Left ventricle myocardium superior (tissue), 1 donor: Measurements from ENCODE around the gene TEF. TPM values are rescaled to one million over a fixed set of nuclear protein-coding genes. Genes with fewer than 3 reads are reported as not detected.

Experiments
- ATAC-seq: fragments of 200-7000 bp; cut with Tn5 transposase; one replicate; pipeline ENCODE4 v1.9.1; 2020; ENCODE audit warnings: mild to moderate bottlenecking, moderate library complexity
- DNase-seq: peaks from one replicate; pipeline ENCODE4 v3.0.0-alpha.2; 2020
- intact Hi-C: fragments of 100-400 bp; cut with micrococcal nuclease; formaldehyde crosslinking; loops from one replicate; pipeline ENCODE4 v1.11.0; 2022
- long read RNA-seq: library from polyadenylated mRNA; unstranded; transcript quantifications from one replicate; pipeline ENCODE4 v2.0.0, GENCODE V29; 2021
- total RNA-seq: library from RNA; stranded (reverse); fragmentation: NEBNext Ultra II Directional; extraction: Animal tissue kit (Norgen Biotek cat#: 25700); gene quantifications from one replicate; pipeline ENCODE4 v1.2.1, GENCODE V29; 2021
- donor health status: DM: no; HTN: yes; CAD: no; lungs with severe emphysema.

Gene TEF
- total RNA-seq, result 25.4 TPM
- long read RNA-seq, full-length matches to known transcripts, result 24 of 116 reads
- long read RNA-seq, partial matches to known transcripts, result 89 of 116 reads
- long read RNA-seq, other reads (novel, unspliced or antisense), result 3 of 116 reads

- intact Hi-C loops, result no loop called here
- ATAC-seq (peak; percentile 87), DNase-seq (peak; percentile 99)
Observed at GRCh38 chr22:41381329-41382097, at the start of gene TEF. TSS of gene TEF (plus strand) at chr22:41381942. CDS start at chr22:41382045, 103 bp downstream.

GRCh38 chr22:41332217-41332939, 49.4 kb upstream of the TEF start:
- intact Hi-C loops, result no loop called here

GRCh38 chr22:41333806-41334205, 47.9 kb upstream of the TEF start:
- intact Hi-C loops, result no loop called here
- no peak for ATAC-seq
- no peak for DNase-seq

More at GRCh38 chr22:41332217-41332939, 49.4 kb upstream of the TEF start:
- no peak for ATAC-seq
- DNase-seq, result no peak

GRCh38 chr22:41334215-41334614, 47.5 kb upstream of the TEF start:
- ATAC-seq (peak; percentile 65), DNase-seq (peak; percentile 47)
- intact Hi-C loops, result no loop called here

- ATAC-seq (peak; percentile 80), DNase-seq (peak; percentile 63)
- intact Hi-C loops, result no loop called here
Observed at GRCh38 chr22:41334951-41335635, 46.6 kb upstream of the TEF start.

- DNase-seq (no peak), ATAC-seq (no peak)
- intact Hi-C loops, result no loop called here
Observed at GRCh38 chr22:41338614-41339212, 43.0 kb upstream of the TEF start.

GRCh38 chr22:41339823-41340222, 41.9 kb upstream of the TEF start:
- intact Hi-C loops, result no loop called here
- ATAC-seq (no peak), DNase-seq (no peak)

GRCh38 chr22:41340357-41340756, 41.4 kb upstream of the TEF start:
- intact Hi-C loops, result no loop called here
- ATAC-seq (no peak), DNase-seq (no peak)

- no peak for DNase-seq
- intact Hi-C loops, result no loop called here
Observed at GRCh38 chr22:41341012-41341411, 40.7 kb upstream of the TEF start.

GRCh38 chr22:41341990-41342389, 39.8 kb upstream of the TEF start:
- DNase-seq (no peak), ATAC-seq (no peak)
- intact Hi-C loops, result no loop called here

More at GRCh38 chr22:41341012-41341411, 40.7 kb upstream of the TEF start:
- no peak for ATAC-seq

- intact Hi-C loops, result no loop called here
- ATAC-seq (no peak), DNase-seq (no peak)
Observed at GRCh38 chr22:41343300-41343699, 38.4 kb upstream of the TEF start.

GRCh38 chr22:41343717-41344116, 38.0 kb upstream of the TEF start:
- DNase-seq (no peak), ATAC-seq (no peak)
- intact Hi-C loops, result no loop called here

GRCh38 chr22:41344189-41344788, 37.5 kb upstream of the TEF start:
- DNase-seq (no peak), ATAC-seq (no peak)
- intact Hi-C loops, result no loop called here

GRCh38 chr22:41345807-41346335, 35.9 kb upstream of the TEF start:
- intact Hi-C loops, result no loop called here
- ATAC-seq (no peak), DNase-seq (no peak)

GRCh38 chr22:41347066-41347859, 34.5 kb upstream of the TEF start:
- DNase-seq (peak; percentile 78), ATAC-seq (peak; percentile 83)
- intact Hi-C loops, result no loop called here

- intact Hi-C loops, result no loop called here
- no peak for ATAC-seq
- no peak for DNase-seq
Observed at GRCh38 chr22:41348964-41349484, 32.7 kb upstream of the TEF start.

GRCh38 chr22:41350087-41350486, 31.7 kb upstream of the TEF start:
- intact Hi-C loops, result no loop called here
- ATAC-seq (peak; percentile 12), DNase-seq (no peak)

GRCh38 chr22:41351011-41351410, 30.7 kb upstream of the TEF start:
- no peak for ATAC-seq
- intact Hi-C loops, result no loop called here
- DNase-seq, result no peak
